Measurements from ENCODE around the gene MSI2.

MSI2 gene

DNA sequence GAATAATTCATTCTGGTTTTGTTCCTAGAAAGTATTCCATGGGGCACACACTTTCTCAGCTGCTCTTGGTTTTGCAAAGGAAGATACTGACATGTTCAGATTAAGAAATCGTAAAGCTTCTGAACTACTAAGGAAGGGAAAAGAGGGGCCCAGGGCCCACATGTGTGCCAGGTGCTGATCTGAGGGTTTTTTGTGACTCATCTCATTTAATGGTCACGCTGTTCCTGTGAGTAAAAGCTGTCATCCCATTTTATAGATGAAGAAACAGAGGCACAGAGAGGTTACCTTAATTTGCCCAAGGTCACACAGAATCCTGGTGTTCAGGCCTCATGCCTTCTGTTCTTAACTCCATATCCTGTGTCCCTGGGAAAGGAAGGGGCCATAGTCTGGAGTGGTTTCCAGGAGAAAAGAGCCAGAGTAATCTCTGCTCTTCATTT lies 113.2 kb downstream of the MSI2 start:
- DNase-seq (ENCODE audit: low spot score): no peak

DNA sequence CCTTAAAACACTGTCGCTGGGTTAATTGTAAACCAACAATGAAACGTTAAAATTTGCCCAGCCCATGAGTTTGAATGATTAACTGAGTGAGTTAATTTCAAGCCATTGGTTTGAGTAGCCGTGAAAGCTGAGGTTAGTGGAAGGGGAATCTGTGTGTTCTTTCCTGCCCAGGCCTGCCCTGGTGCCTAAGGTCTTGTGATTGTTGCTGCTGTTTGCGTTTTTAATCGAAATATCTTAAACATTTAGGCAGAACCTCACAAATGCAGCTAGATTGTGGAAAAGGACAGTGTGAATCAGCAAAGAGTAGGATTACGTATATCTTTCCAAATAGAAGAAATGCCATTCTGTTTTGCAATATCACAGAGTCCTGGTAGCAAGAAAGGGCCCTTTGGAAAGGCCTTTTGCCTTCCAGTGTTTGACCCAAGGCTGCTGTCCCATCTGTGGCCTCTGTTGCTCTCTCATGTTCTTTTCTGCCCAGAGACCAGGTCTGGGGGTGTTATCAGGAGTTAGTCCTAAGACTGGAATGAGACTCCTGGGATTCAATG lies 113.8 kb downstream of the MSI2 start:
- no peak for DNase-seq (ENCODE audit: low spot score)

DNA sequence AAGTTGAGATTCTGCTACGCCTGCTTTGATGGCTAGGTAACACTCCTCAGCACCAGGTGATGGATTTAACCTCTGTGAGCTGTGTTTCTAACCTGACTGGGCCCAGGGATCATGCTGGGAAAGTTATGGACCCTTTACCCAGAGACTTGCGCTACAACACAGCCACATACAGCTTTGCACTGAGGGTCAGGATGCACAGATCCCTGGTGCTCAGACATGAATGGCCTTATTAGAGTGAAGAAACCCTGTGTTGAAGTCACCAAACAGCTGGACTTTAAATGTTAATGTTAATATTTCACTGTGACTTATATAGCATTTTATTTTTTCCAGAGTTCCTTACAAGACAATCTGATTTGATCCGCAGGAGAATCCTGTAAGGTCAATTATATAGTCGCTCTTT lies 114.3 kb downstream of the MSI2 start:
- DNase-seq (ENCODE audit: low spot score): no peak

DNA sequence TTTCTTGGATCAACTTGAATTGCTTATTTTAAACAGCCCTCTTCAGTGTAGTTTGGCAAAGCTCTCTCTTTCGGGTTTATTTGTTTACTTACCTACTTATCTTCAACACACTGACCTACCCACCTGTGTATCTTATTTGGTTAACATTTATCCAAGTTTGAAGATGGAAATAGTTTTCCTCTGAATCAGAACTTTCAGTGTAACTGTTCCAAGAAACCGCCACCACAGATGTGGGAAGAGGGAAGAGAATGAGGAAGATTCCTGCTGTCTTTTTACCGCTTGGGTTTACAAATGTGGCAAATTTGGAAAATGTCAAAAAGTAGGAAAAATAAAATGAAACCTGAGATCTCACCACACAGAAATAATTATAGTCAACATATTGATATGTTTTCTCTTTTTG lies 115.8 kb downstream of the MSI2 start:
- no peak for DNase-seq (ENCODE audit: low spot score)

DNA sequence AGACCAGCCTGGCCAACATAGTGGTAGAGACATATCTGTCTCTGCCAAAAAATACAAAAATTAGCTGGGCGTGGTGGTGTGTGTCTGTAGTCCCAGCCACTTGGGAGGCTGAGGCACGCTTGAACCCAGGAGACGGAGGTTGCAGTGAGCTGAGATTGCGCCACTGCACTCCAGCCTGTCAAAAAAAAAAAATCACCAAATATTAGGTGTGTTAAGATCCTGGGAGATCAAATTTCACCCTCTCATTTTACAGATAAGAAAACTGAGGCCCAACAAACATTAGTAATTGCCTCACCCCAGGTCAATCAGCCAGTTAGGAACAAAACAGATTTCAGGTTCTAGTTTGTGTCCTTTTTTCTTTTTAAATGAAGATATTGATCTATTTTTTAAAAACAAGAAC lies 116.7 kb downstream of the MSI2 start:
- no peak for DNase-seq (ENCODE audit: low spot score)

DNA sequence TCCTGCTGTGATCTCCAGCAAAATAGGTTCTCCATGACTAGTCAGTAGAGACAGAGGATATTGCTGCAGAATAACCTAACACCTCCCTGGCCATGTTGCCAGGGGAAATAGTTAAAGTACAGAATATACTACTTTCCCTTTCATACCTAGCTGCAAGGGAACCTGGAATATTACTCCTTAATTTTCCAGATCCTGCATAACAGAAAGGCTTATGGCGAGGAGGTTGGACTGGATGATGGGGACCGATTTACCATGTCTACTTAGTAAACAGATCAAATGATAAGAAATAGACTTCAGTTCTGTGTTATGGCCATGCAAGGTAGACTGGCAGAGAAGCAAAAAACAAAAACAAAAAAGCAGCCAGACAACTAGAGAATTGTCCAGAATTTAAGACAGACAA lies 117.4 kb downstream of the MSI2 start:
- no peak for DNase-seq (ENCODE audit: low spot score)

DNA sequence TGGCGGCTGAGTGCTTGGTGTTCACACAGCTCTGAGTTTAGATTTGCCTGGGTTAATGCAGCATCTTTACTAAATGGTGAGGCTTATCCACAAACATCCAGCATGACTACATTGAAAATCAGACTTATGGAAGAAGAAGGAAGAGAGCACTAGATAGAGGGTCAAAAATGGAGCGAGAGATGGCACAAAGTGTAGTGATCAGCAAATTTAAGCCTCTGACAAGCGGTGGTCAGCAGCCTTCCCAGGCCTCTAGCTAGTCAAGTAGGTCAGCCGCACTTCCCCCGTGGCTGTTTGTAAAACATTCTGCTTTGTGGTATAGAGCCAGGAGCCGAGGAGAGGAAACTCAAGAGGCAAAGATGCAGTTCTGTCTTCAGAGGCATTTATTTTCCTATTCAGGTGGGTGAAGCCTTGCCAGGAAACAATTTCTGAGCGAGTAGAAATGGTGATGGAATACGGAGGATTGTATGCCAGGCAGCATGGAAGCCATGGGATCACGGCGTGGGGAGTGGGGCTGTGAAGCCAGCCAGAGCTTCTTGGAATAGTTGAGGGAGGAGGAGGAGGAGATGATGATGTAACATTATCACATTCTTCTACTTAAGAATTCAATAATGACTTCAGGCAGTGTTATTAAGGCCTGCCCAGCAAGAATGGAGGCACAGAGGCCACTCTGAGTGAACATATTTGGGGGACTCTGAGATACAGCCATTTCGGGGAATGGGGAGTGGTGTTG lies 118.9 kb downstream of the MSI2 start:
- DNase-seq (ENCODE audit: low spot score): no peak

DNA sequence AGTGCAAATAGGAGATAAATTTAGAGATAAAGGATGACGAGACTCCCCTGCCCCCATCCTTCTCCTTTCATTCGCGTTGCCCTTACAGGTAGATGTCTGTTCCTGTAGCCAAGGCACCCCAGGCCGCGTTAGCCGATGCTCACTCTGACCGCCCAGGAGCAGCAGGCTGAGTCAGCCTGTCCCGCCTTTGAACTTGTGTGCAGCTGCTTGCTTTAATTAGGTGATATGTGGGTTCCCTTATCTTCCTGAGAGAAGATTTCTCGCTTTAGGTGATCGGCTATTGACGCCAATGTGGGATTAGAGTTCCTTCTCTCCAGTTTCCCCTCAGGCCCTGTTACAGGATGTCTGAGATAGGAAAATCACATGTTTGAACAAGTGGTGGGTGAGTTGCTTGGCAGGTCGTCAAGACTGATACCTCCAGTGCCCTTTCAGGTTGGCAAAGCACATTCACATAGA lies 119.5 kb downstream of the MSI2 start:
- no peak for DNase-seq (ENCODE audit: low spot score)

DNA sequence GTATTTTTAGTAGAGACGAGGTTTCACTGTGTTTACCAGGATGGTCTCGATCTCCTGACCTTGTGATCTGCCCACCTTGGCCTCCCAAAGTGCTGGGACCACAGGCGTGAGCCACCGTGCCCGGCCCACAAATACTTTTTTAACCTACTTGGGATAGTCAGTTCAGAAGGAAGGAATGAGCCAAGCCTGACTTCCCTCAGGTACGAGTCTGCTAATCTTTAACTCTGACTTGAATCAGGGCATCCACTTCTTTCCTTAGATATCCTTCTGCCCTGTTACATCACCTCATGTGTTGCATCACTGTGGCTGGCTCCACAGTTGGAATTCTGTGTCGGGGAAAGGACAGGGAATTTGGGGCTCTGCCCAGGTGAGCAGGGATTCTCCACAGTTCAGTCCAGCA lies 120.8 kb downstream of the MSI2 start:
- no peak for DNase-seq (ENCODE audit: low spot score)

DNA sequence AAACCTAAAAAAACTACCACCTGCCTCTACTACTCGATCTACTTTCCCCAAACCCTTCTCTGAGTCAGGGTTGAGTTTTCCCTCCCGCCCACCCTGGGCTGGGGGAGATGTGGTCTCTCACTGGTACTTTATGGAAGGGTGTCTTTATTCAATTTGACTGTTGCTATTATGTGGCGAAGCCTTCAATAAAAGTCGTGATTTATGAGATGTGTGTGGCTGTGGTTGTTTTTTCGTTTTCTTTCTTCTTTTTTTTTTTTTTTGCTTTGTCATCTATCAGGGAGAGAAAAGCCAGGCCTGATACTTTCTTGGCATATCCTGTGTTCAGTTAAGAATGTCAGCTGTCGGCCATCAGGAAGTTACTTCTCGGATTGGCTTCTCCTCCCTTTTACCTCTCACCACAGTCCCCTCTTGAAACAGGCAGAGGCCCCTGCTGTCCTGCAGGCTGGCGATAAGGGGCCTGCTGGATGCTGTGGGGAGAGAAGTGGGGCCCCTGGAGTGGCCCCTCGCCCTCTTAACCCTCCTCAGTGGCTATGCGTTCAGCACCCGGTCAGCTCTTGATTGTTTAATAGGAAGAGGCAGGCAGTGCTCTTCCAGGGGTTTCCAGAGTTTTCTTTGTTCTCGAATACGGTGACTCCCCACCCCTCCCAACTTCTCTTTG lies 123.0 kb downstream of the MSI2 start:
- DNase-seq (ENCODE audit: low spot score): no peak

DNA sequence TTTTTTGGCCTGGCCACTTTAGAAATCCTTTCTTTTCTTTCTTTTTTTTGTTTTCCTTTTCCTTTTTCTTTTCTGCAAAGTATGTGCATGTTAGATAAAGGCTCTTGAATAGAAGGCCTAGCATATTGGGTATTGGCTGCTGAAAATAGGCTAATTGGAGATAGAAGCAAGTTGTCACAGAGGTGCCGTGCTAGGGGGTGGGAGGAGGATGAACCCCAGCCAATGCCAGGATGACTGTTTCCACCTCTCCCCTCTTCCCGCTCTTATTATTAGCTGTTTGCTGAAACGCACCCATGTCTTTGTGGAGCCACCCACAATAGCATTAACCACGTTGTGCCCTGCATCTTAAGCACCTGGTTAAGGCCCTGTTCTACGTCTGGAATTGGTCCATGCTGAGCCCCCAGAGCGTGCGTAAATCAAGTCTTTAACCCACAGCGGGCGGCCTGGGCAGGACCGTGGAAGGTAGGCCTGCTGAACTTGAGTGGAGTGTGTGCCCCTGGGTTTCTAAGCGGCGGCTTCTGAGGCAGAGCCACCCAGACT lies 123.6 kb downstream of the MSI2 start:
- DNase-seq (ENCODE audit: low spot score): no peak

DNA sequence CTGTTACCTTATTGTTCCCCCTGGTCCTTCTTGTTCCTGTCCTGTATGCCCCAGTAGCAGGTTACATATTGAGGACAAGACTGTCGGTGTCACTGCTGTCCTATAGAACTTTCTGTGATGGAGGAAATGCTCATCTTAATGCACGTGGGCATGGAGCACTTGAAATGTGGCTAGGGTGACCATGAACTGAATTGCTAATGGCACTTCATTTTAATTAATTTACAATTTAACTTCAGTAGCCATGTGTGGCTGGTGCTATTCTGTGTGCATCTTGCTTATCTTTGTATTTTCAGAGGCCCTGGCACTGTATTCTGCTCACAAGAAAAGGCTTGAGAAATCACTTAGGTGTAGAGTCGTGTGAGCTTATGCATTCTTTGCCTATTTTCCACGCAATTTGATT lies 125.2 kb downstream of the MSI2 start:
- no peak for DNase-seq (ENCODE audit: low spot score)

DNA sequence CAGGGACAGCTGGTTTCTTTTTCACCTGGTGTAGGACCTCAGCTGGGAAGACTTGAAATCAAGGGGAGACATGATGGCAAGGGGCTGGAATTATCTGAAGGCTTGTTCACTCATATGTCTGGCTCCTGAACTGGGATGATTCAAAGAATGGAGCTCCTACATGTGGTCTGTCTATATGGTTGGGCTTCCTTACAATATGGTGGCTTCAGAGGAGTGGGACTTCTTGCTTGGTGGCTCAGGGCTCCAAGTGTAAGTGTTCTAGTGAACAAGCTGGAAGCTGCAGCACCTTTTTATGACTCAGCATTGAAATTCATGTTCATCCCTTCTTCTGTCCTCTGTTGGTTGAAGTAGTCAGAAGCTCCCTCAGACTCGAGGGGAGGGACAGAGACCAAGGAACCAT lies 127.9 kb downstream of the MSI2 start:
- DNase-seq (ENCODE audit: low spot score): no peak

DNA sequence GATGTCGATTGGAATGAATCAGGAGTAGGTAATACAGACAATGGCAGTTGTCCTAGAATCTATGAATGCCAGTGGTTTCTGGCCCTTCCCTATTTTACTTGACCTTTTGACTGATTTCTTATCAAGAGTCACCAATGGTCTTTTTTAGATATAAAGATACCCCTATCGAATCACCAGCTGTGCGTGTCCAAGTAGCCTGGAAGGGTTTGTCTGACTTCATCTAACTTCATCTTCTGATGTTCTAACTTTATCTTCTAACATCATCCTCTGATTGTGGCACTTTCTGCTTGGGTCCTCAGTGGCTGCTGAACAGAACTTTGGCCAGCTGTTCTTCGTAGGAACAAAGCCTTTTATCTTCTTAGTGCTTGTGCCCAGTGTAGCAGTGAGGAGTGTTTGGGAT lies 129.7 kb downstream of the MSI2 start:
- no peak for DNase-seq (ENCODE audit: low spot score)

DNA sequence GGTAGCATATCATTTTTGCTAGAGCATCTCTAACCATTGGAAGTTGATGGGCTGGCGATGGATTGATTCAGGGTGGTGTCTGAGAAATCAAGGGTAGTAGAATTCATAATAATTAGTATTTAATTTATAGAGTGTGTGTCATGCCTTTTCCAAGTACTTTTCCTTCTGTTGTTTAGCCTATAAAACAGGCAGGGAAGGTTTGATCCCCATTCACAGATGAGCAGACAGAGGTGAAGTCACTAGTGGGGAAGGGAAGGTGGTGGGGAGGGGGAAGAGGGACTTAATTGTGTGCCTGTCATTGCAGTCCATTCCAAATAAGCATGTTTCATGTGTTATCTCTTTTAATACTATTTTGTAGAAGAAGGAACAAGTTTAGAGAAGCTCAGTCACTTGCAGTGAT lies 131.3 kb downstream of the MSI2 start:
- no peak for DNase-seq (ENCODE audit: low spot score)

DNA sequence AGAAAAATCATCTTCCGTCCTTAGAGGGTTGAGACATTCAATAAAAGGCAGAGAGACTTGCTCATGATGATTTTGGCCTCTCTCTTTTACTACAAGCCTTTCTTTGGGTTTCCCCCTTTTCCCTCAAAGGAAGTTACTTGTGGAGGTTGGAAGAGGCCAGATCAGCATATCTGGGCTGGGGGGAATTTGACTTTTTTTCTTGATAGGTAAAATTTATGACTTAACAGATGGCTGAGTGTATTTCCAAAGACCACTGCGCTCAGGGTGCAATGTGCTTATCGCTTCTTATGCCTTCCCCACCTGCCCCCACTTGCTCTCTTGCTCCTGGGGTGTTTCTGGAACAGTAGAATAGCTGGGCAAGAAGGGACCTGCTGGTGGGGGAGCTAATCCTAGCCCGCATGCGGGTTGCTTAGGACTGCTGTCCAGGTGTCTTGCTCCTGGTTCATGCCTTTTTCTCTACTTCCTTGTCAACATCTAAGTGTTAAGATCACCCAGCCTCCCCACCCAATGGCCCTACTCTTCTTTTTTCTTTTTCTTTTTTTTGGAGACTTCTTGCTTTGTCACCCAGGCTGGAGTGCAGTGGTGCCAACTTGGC lies 131.9 kb downstream of the MSI2 start:
- DNase-seq (ENCODE audit: low spot score): no peak

DNA sequence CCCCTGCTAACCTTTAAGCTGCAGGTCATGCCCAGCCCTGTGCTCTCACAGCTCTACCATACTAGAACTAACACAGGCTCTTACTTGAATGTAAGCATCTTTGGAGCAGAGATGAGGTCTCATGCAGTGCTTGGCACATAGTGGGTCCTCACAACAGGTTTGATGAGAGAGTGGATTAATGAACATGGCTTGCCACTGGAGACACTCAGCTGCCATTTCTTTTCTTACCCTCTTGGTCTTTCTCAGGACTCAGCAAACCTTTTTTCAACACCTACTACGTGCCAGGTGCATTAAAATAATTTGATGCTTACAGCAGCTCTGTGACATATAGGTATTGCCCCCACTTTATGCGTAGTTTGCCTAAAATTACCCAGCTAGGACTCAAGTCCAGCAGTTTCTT lies 133.2 kb downstream of the MSI2 start:
- no peak for DNase-seq (ENCODE audit: low spot score)

DNA sequence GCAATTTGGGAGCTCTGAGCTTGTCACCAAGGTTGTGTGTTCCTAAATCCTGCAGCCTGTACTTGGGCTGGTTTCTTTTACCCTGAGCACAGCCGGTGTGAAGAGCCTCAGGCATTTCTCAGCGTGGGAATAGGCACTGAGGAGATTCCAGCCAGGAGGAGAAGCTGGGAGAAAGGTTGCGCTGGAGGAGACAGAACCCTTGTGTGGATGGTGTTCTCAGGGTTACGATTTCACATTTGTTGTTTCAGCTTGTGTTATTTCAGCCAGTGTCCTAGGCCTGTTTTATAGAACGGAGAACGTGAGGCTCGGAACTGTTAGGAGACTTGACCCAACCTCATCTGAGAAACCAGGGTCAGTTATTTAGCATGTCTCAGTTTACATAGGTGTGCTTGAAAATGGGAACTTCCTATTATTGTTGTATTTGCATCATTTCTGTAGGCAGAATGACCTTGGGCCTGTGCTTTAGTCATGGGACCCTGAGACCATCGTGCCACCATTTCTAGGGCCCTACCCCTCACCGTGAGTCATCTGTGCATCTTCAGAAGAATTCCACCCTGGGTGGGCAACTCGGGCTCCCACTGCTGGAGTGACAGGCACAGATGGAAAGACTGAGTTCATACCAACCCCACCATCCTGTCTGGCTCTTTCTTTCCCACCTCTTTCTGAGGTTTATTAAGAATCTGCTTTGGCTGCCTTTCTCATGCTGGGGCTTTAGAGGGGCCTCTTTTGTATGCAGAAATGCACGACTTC lies 134.9 kb downstream of the MSI2 start:
- DNase-seq (ENCODE audit: low spot score): no peak

DNA sequence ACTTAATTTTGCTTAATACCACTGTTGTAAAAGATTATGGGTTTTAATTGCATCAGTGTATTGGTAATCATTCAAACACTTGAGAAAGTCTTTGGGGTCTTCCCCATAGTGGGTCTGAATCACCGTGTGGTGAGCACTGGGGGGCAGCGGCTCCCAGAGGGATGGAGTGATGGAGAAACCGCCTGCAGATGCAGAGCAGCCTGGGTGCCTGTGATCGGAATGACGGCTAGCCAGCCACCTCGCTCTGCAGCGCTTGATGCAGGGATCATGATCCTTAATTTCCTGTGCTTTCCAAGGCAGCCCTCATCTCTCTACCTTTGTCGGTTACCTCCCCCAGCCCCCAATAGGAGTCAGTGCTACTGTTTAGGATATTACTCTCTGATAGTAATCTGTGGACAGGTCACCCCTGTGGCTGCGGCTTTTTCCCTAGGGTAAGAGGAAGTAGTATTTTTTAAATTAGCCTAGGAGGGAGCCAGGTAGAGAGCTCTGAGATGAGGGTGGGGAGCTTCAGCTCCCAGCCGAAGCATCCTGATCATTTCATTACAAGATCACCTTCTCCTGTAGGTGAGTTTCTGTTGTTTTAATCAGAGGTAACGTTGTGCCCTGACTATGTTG lies 135.6 kb downstream of the MSI2 start:
- no peak for DNase-seq (ENCODE audit: low spot score)

DNA sequence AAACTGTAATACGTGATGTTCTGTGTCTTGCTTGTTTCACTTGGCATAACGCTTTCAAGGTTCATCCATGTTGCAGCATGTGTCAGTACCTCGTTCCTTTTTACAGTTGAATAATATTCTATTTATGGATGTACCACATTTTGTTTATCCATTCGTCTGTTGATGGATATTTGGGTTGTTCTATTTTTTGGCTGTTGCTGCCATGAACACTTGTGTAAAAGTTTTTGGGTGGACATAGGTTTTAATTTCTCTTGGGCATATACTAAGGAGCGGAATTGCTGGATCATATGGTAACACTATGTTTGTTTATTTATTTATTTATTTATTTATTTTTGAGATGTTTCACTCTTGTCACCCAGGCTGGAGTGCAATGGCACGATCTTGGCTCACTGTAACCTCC lies 137.0 kb downstream of the MSI2 start:
- DNase-seq (ENCODE audit: low spot score): no peak

DNA sequence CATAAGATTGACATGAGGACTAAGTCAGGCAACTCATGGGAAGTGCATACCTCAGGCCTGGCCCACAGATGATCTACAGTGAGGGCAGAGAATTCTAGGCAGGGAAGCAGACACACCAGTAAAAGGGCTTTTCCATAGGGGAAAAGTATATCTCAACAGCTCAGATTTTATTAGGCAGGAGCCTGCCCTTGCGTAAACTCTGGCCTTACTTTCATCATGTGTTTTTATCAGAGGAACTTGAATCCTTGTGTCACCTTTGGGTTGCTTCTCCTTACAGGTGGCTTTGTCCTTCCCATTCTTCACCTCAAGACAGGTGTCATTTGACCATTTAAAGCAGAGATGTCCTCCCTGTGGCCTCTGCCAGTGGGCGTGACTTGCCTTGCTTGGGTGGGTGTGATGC lies 138.1 kb downstream of the MSI2 start:
- DNase-seq (ENCODE audit: low spot score): no peak

Measured in ecto neural progenitor cell (in vitro differentiated cells).